ENCODE results near the gene CYP2A7. TPM values are rescaled to one million over a fixed set of nuclear protein-coding genes. Genes with fewer than 3 reads are reported as not detected.
"Not testable (repeated sequence)": the region's sequence is repeated elsewhere in the genome, so short reads cannot be mapped to it uniquely, and the experiment has no call there.

CYP2A7 gene
- total and polyA plus RNA-seq, 9 of the 15 experiments (the other 6 are each of a cell fraction or from before 2014, with no cell fraction given): 0.22 TPM; not detected in 8

GRCh38 chr19:40900521-40900920 is 18.5 kb upstream of the CYP2A7 start:
- Histone ChIP-seq H3K4me1 (replicated peaks in 1 of 2; ENCODE audit: control insufficient read depth in 2 of 2, insufficient read depth in 2 of 2, low read length in 2 of 2) (peaks cover 4 to 14% of the 10 kb centered on the region in 2 experiments), H2AFZ (ENCODE audit: low read depth, low read length) (0 out of 2 replicates have a peak overlapping the region, but pooled peaks have one; percentile 62)
- H3K9ac ChIP-seq (ENCODE audit: insufficient read depth in 1 of 2, low read depth in 2 of 2, low read length in 2 of 2); H3K4me2 ChIP-seq (ENCODE audit: insufficient read depth, low read length); H3K9me3 ChIP-seq (replicated peaks; ENCODE audit: control insufficient read depth, insufficient read depth, low read depth, low read length); CTCF ChIA-PET (ENCODE audit: low intra/inter-chr PET ratio); H3K36me3 ChIP-seq (ENCODE audit: control insufficient read depth, insufficient read depth, low read length); H3K4me3 ChIP-seq; BruUV-seq (replicated peaks); H3K27ac ChIP-seq (ENCODE audit: extremely low read depth, low read depth, low read length); FAIRE-seq; intact Hi-C loops (cut with micrococcal nuclease); in situ Hi-C loops (cut with MboI); DNase-seq (ENCODE audit: extremely low read depth in 1 of 4, low spot score in 3 of 4); ATAC-seq; H4K20me1 ChIP-seq (replicated peaks; ENCODE audit: control insufficient read depth, insufficient read depth, low read length); H3K9me1 ChIP-seq (ENCODE audit: control insufficient read depth, insufficient read depth, low read length); H3K79me2 ChIP-seq (ENCODE audit: control insufficient read depth, insufficient read depth, low read length); H3K27me3 ChIP-seq (ENCODE audit: control insufficient read depth in 2 of 2, insufficient read depth in 2 of 2, low read length in 2 of 2): not testable (repeated sequence)
- TF ChIP-seq EHMT2 (IDR thresholded peaks at IDR 0.05) (0 out of 2 replicates have a peak, but pooled peaks have one; percentile 51), MAFG (tag; conservative IDR thresholded peaks at IDR 0.05) (peak; percentile 82), C11orf30 (IDR thresholded peaks at IDR 0.05; ENCODE audit: low read depth) (peak; percentile 90), ARID1B (IDR thresholded peaks at IDR 0.05) (0 out of 2 replicates have a peak, but pooled peaks have one; percentile 13), ZNF316 (IDR thresholded peaks at IDR 0.05) (peak; percentile 91), NFE2 (IDR thresholded peaks at IDR 0.05; ENCODE audit: low read depth) (peak; percentile 44; the same call in 1 of the 2 replicates), DPF2 (IDR thresholded peaks at IDR 0.05) (0 out of 2 replicates have a peak, but pooled peaks have one; percentile 23)
- 86% methylated on average over 4 of the region's 5 CpGs for WGBS (ENCODE audit: insufficient coverage, low coverage, missing lambda C conversion rate)
- POLR2A ChIA-PET: interaction anchor here (0.6 kb wide), 1 partner anchor 1111 kb away, joined by 3 read pairs; no protein-coding TSS in a partner anchor

- peaks cover 4 to 14% of the 10 kb centered on the region in 2 experiments for H3K4me1 ChIP-seq (replicated peaks in 1 of 2; ENCODE audit: control insufficient read depth in 2 of 2, insufficient read depth in 2 of 2, low read length in 2 of 2)
- DNase-seq (ENCODE audit: extremely low read depth in 1 of 4, low spot score in 3 of 4); H3K79me2 ChIP-seq (ENCODE audit: control insufficient read depth, insufficient read depth, low read length); BruUV-seq (replicated peaks); CTCF ChIA-PET (ENCODE audit: low intra/inter-chr PET ratio); H3K27me3 ChIP-seq (ENCODE audit: control insufficient read depth in 2 of 2, insufficient read depth in 2 of 2, low read length in 2 of 2); H3K9me1 ChIP-seq (ENCODE audit: control insufficient read depth, insufficient read depth, low read length); FAIRE-seq; H3K36me3 ChIP-seq (ENCODE audit: control insufficient read depth, insufficient read depth, low read length); in situ Hi-C loops (cut with MboI); H3K4me2 ChIP-seq (ENCODE audit: insufficient read depth, low read length); H3K27ac ChIP-seq (ENCODE audit: extremely low read depth, low read depth, low read length); POLR2A ChIA-PET; ATAC-seq; H3K9me3 ChIP-seq (replicated peaks; ENCODE audit: control insufficient read depth, insufficient read depth, low read depth, low read length); intact Hi-C loops (cut with micrococcal nuclease); H3K4me3 ChIP-seq; H4K20me1 ChIP-seq (replicated peaks; ENCODE audit: control insufficient read depth, insufficient read depth, low read length): not testable (repeated sequence)
- TF ChIP-seq SPI1 (IDR thresholded peaks at IDR 0.05; ENCODE audit: borderline replicate concordance, low read depth, low read length) (peak; percentile 61; the same call in 1 of the 2 replicates), ZNF592 (IDR thresholded peaks at IDR 0.05) (peak; percentile 13; the same call in 1 of the 2 replicates), CXXC5 (CRISPR knock-in tag; IDR thresholded peaks at IDR 0.05) (peak; percentile 37; the same call in 1 of the 2 replicates), SMAD4 (CRISPR knock-in tag; conservative IDR thresholded peaks at IDR 0.05) (0 out of 2 replicates have a peak, but pooled peaks have one; percentile 13), USF1 (CRISPR knock-in tag; IDR thresholded peaks at IDR 0.05) (0 out of 2 replicates have a peak, but pooled peaks have one; percentile 18)
- peak overlapping the region; percentile 62 for H2AFZ ChIP-seq (ENCODE audit: low read depth, low read length)
- peak overlapping the region in 1 of 2 experiments; percentile 28; a peak in 1 of 4 replicates for H3K9ac ChIP-seq (ENCODE audit: insufficient read depth in 1 of 2, low read depth in 2 of 2, low read length in 2 of 2)
- WGBS (ENCODE audit: insufficient coverage, low coverage, missing lambda C conversion rate): 56% methylated on average over 11 of the region's 12 CpGs
These were observed 17.9 kb upstream of the CYP2A7 start for GRCh38 chr19:40899964-40900363.
